ENCODE data around the gene RAB1A.
A peak's percentile ranks its signal among the peaks of the same experiment; 100 is the strongest.

RAB1A gene

DNA sequence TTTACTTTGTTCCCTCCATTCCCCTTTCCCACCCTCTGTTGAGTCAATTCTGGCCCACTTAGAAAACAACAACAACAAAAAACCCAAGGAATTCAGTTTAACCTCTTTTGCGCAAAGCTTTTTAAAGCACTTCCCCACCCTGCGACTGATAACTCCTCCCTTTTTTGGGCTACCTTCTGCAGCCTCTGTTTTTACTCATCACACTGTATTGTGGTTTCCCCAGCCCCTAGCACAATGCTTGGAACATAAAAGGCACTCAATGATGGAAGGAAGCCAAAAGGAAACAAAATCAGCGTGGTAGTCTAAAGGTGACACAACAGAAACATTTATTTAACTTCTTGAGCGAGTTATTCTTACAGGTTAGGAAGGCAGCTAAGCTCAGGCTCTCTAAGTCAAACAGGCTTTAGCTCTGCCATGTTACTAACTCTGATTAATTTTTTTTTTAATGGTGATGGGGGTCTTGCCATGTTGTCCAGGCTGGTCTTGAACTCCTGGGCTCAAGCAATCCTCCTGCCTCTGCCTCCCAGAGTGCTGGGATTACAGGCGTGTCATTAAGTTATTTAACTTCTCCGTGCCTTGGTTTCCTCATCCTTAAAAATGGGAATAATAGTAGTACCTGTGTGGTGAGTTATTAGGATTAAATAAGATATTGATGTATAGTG lies 72.4 kb downstream of the RAB1A start:
- DNase-seq: no peak

DNA sequence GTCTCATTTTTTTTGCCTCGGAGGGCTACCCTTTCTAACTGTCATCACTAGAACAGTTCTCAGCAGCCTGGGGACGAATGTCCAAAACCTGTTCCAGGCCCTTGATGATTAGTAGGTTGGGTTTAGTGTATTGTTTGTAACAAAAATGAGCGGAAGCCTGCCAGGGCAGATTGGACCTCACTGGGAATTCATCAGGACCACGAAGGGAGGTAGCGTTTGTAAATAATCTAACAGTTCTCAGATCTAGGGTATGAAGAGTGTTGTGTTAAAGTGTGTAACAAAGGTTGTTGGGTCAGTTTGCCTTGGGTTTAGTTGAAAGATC lies 72.9 kb downstream of the RAB1A start:
- DNase-seq: no peak

DNA sequence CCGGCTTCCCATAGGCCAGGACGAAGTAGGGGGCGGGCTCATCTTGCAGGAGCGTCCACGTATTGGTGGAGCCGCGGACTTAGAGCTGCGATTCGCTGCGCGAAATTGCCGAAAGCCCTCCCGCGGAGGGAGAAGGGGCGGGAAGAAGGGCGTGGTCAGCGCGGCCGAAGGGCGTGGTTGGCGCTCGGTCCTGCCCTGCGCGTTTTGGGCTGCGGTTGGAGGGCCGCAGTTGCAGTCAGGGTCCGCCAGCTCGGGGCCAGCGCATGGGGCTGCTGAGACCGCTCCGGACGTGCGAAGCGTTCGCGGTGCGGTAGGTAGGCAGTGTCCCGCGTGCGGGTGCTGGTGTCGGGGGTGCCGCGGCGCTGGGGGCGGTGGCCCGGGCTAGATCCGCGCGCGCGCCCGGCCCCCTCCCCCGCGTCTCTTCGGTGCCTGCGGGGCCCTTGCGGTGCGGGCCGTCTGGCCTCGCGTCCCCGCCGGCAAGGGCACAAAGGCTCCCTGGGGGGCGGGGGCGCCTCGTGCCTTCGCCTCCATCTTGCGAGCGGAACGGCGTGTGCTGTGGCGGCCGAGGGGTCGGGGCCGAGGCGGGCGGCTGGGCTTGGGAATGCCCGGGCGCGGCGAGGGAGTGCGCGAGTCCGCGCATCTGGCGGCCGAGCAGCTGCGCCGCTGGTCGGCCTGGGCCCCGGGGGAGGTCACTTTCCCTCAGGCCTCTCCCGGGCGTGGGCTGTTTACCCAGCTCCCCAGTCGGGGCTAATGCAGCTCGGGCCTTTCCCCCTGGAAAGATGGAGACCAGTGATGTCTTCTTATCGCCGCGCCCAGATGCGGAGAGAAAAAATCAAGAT lies 73.5 kb downstream of the RAB1A start, which contains the start of gene CEP68:
Gene CEP68 (plus strand): TSS at position 202 of the 839 bp plus-strand sequence. CDS start 13,029 bp downstream, outside the sequence.
- DNase-seq: peak; percentile 88

DNA sequence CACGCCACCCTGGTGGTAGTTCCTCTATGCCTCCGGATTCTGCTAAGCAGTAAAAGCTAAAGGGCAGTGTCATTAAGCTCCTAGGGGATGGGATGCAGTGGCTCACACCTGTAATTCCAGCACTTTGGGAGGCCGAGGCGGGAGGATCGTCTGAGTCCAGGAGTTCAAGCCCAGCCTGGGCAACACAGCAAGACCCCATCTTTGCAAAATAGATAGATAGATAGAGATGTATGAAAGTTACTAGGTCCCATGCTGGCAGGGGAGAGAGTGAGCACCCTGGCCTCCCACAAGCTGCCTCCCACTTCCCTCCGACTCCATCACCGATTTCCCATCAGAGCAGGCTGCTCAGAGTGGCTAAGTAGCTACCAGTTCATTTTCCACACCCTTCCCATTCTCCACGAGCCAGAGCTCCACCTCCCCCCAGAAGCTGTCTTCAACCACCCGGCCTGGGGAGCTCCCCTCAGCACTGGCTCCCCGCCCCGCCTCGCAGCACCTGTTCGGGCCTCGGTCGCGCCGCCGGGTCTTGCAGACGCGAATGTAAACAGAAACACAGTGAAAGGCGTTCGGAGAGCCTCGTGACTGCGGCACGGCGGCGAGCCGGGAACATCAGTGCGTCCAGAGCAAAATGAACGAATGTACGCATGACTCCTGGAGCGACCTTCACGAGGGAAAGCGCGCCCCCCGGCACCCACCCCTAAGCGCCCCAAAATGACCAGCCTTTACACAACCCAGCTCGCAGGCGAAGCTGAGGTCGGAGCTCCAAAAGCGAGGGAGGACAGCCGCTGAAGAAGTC lies 74.3 kb downstream of the RAB1A start:
- no peak for DNase-seq

DNA sequence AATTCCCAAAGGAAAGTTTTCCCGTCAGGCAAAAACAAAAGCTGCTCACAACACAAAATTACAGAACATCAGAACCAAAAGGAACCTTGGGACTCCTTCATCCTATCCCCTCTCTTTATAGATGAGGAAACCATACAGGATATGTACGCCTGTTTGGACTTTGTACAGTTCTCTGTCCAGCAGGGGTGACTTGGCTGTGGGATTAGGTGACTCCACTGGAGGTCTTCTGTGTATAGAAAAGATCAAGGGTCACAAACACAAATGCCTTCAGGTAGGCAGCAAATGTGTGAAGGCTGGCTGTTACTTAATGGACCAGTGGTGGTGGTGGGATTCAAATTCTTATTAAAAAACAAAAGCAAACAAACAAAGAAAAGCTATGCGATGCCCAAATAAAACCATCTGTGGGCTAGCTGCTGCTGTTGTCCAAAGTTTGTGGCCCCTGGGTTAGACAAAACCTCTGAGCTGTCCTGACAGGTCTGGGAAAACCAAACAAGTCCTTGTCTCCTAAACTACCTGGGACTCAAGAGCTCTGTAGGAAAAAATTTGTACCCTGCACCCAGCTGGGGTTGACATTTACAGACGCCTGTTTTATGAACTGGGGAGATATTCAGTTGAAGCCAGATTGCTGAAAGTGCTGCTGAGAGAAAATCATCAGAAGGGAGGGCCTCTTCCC lies 75.0 kb downstream of the RAB1A start:
- DNase-seq: no peak

DNA sequence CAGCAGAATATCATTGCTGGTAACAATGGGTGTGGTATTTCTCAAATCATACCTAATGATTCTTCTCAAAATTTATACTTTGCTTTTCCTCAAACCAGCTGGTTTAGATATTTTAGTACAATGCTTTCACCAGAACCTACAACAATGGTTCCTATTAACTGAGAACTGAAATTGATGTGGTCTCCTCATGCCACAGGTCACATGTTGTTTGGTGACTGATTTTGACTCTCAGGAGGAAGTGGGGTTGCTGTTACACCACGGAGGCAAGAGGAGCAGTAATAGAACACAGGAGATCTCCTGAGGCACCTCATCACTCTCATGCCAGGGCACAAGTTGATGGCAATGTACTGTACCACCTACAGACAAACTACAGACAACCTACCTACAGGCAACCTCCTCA lies 76.7 kb downstream of the RAB1A start:
- no peak for DNase-seq

DNA sequence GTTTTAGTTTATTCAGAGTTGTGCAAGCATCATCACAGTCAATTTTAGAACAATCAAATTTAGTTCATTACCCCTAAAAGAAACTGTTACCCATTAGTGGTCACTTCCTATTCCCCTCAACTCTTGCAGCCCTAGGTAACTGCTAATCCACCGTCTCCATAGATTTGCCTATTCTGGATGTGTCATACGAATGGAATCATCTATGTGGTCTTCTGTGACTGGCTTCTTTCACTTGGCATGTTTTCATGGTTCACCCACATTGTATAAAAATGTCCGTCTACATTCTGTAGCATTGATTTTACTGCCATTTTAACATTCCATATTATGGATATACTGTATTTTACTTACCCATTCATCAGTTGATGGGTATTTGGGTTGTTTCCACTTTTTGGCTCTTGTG lies 79.0 kb downstream of the RAB1A start:
- DNase-seq: no peak

DNA sequence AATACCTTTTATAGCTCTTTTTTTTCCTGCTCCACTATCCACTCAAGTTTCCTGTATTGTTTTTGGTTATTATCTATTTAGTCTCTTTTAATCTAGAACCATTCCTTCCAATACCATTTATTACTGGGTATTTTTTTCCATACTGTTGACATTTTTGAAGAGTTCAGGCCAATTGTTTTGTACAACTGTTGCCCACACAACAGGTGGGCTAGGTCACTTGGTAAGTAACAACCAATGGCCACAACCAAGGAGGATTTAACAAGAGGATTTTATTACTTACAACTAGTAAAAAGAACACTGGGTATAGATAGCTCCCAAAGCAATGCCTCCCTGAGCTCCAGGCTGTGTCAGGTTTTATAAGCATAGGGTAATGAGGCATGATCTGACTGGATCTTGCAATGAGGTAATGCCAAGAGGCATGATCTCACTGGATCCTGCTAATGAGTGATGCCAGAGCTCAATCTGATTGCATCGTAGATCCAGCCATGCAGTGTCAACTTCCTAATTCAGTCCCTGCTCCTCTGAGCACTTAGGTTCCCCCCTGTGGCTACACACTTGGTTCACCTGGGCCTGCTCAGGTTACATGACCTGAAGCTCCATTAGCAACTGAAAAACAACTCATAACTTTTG lies 80.8 kb downstream of the RAB1A start:
- no peak for DNase-seq

DNA sequence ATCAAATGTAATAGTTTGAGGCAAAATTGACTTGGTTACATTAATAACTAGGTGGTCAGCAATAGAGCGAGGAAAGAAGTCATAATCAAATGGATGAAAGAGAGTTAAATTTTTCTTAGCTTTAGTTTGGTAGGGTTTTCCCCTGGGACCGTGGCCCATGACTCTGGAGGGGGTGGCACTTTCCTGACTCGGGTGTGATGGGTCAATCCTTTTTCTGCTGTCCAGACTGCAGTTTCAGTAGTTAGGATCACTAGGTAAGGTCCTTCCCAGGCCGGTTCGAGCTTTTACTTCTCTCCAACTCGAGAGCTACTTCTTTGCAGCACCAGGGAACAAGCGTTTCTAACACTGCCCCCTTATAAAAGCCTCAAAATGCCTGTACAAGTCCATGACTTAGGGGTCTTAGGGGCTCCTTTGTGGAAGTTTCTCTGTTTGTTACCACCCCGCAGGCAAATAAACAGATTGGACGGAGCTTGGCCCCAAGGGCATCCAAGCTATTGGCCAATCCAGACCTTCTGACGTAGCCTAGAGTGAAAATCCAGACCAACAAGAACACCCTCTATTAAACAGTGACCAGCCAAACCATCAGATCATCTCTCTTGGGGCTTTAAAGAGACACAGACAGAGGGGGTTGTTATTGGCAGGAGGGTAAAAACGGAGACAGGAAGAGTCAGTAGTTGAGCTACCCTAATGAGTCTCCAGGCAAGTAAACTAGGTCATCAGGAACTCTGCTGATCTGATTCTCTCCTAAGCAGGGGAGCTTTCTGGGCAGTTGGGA lies 83.1 kb downstream of the RAB1A start:
- no peak for DNase-seq

DNA sequence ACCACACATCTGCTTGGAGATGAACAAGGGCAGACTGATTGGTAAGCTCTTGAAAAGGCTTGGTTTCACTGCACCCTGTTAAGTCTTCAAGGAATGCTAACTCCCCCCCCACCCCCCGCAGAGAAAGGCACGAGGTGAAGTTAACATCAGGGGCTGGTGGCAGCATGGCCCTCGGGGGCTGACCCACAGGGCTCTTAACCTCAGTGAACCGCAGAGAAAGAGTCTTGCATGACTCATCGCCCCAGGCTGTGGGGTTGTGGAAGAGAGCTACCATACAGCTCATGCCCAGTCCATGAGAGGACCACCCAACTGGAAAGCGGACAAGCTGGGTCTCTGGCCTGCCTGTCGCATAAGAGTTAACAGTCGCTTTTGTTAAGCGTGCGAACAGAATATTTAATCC lies 84.3 kb downstream of the RAB1A start:
- no peak for DNase-seq

DNA sequence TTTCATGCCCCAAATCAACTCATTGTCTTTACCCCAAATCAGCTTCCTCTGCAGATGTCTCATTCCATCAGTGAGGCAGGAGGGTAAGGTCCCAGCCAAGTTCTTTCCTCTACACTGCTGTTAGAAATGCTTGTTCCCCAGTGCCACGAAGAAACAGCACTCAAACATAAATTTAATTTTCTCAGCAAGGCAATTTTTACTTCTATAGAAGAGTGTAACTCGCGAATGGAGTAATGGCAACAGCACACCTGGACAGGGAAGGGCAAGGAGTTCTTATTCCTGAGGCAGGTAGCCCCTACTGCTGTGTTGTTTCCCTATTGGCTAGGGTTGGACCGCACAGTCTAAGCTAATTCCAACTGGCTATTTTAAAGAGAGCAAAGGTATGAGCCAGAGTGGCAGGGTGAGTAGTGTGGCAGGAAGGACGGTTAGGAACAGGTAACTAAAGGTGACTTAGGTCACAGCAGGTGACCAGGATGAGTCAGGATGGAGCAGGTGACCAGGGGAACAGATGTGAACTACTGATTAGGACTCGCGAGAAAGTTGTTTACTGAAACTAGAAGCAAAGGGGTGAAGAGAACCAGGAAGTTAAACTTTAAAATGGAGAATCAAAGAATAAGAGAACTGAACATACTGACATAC lies 85.7 kb downstream of the RAB1A start:
- no peak for DNase-seq

DNA sequence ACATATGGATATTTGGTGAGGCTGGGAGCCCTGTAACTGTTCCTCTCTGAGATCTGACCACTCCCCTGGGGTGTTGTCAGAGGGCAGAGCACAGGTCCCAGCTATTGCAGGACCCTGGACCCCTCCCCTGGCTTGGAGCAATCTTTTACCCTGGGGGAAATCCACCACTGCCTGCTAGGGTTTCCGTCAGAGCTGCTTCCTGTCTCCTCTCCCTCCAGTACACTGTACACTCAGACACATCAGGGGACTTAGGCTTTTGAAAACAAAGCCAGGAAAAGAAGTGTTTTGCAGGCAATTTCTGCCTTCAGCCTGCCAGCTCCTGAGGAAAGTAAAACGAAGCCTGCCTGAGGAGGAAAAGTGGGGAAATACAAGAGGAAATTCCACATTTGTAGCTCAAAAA lies 86.9 kb downstream of the RAB1A start:
- DNase-seq: no peak

DNA sequence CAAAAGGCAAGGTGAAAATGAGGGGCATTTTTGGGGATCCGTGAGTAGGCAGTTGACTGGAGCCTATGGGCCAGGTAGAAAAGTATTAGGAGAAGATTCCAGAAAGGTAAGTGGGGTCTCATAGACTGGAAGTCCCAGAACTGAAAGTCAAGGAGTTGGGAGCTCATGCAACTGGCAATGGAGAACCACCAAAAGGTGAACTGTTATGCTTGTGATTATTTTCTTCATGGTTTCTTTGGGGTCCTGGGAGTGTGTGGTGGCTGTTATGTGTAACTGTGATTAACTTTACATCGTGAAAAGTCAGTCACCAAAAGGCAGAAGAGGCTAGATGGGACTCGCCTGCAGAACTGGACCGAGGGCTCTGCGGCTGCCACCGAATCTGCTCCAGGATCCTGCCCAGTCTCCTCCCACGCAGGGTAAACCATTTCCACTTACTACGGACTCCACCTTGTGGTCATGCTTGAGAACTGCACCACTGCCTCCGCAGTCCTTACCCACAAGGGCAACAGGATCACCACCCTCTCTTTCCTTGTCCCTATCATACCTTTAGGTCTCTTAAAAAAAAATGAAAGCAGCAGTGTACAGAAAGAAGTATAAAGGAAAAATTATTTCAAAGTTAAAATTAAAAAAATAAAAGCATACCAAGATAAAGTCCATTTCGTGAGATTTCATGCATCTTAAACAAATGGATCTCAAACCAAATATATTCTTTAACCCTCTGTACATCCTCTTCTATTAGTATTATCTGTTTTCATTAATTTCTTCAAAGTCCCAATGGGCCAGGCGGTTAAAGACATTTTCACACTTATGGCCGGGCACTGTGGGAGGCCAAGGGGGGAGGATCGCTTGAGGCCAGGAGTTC lies 89.3 kb downstream of the RAB1A start:
- DNase-seq: peak; percentile 59

DNA sequence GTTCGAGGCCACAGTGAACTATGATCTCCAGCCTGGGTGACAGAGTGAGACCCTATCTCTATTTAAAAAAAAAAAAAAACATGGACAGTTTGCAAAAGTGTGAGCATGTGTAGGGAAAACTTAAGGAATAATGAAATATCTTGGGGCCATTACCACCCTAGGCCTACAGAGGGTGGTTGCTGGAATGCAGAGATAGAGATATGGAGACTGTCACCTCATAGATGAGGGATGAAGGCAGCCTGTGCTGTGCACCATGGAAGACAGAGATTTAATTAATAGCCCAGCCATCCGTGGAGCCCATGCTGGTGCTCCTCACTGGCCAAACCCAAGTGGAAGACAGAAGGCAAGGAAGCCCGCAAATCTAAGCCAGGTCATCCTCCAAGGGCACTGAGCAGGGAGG lies 90.3 kb downstream of the RAB1A start:
- no peak for DNase-seq

DNA sequence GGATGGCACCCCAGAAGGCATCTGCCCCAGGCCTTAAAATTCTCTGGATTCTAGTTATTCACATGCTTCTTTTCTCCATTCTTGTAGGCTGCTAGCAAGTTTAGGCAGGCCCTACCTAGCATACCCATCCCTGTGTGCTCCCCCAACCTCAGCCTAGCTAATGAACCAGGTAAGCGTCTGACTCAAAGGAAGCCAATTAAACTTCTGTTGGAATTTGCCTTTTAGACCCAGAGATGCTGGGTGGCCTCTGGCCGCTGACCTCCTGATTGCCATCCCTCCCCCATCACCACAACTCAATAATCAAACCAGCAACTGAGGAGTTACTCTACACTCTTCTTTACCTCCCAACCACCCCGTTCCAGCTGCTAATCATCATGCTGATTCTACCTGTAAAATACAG lies 92.7 kb downstream of the RAB1A start:
- no peak for DNase-seq

All from GOT3 (cell line).